CD4-positive, alpha-beta memory T cell (primary cell): ENCODE data around the gene MMP7. TPM values are rescaled to one million over a fixed set of nuclear protein-coding genes. Genes with fewer than 3 reads are reported as not detected.
"Not testable (repeated sequence)": the region's sequence is repeated elsewhere in the genome, so short reads cannot be mapped to it uniquely, and the experiment has no call there.

Experiments used
- CTCF ChIA-PET: fragments of 350-600 bp; sonication (Branson Sonifier 250); formaldehyde crosslinking; loops from one replicate; lab custom pipeline; 2021; ENCODE audit warnings: inconsistent platforms; ENCODE audit not compliant: partially characterized antibody; lab: Charles Lee
- POLR2A ChIA-PET: fragments of 350-600 bp; sonication (Branson Sonifier 250); formaldehyde crosslinking; loops from one replicate; lab custom pipeline; 2021; ENCODE audit not compliant: partially characterized antibody; lab: Charles Lee
- DNase-seq, 5 donors: peaks; one replicate each; pipeline versions ENCODE4 v3.0.0 to v3.0.0-alpha.2; 2020 to 2022; ENCODE audit warnings: mixed read lengths in 1 of 5
- H3K27ac ChIP-seq: one replicate; pipeline ENCODE4 v1.7.0; 2013; ENCODE audit warnings: low read depth, low read length
- H3K27me3 ChIP-seq: 2 replicates; pipeline ENCODE4 v1.7.0; 2013; ENCODE audit warnings: mild to moderate bottlenecking, low read length, moderate library complexity; ENCODE audit not compliant: insufficient read depth
- H3K36me3 ChIP-seq: 2 replicates; pipeline ENCODE4 v1.7.0; 2013; ENCODE audit warnings: mild to moderate bottlenecking, low read length, moderate library complexity; ENCODE audit not compliant: insufficient read depth
- H3K4me1 ChIP-seq: 2 replicates; pipeline ENCODE4 v1.7.0; 2013; ENCODE audit warnings: mild to moderate bottlenecking, low read length, moderate library complexity; ENCODE audit not compliant: insufficient read depth
- H3K4me3 ChIP-seq, 2 donors: one replicate each; pipeline ENCODE4 v1.7.0; 2013; ENCODE audit warnings: low read length in 2 of 2, mild to moderate bottlenecking in 1 of 2
- H3K9me3 ChIP-seq, 2 donors: one replicate each; pipeline ENCODE4 v1.7.0; 2013; ENCODE audit warnings: low read length in 2 of 2, control low read depth in 1 of 2; ENCODE audit not compliant: control insufficient read depth in 1 of 2
- H3K27ac Mint-ChIP-seq, 7 donors: one replicate each; pipeline ENCODE4 v1.8.0; 2020 to 2021; ENCODE audit warnings: mixed read lengths in 7 of 7, mild to moderate bottlenecking in 6 of 7, inconsistent platforms in 3 of 7, moderate library complexity in 3 of 7
- H3K27me3 Mint-ChIP-seq, 2 donors: one replicate each; pipeline ENCODE4 v1.8.0; 2020 to 2021; ENCODE audit warnings: mixed read lengths in 2 of 2
- H3K36me3 Mint-ChIP-seq, 2 donors: one replicate each; pipeline ENCODE4 v1.8.0; 2020 to 2021; ENCODE audit warnings: mixed read lengths in 2 of 2, inconsistent platforms in 1 of 2, mild to moderate bottlenecking in 1 of 2
- H3K4me1 Mint-ChIP-seq, 4 donors: one replicate each; pipeline ENCODE4 v1.8.0; 2020 to 2021; ENCODE audit warnings: mixed read lengths in 4 of 4, mild to moderate bottlenecking in 1 of 4
- H3K4me3 Mint-ChIP-seq, 8 donors: one replicate each; pipeline ENCODE4 v1.8.0; 2020 to 2021; ENCODE audit warnings: mixed read lengths in 8 of 8, mild to moderate bottlenecking in 7 of 8, moderate library complexity in 6 of 8, inconsistent platforms in 3 of 8
- H3K9me3 Mint-ChIP-seq, 8 donors: one replicate each; pipeline ENCODE4 v1.8.0; 2020 to 2021; ENCODE audit warnings: mixed read lengths in 8 of 8, mild to moderate bottlenecking in 5 of 8, inconsistent platforms in 3 of 8, moderate library complexity in 1 of 8
- intact Hi-C: fragments of 100-400 bp; cut with micrococcal nuclease; formaldehyde crosslinking; loops from one replicate; pipeline ENCODE4 v1.15.1; 2023
- polyA plus RNA-seq, 2 donors: library from polyadenylated mRNA; unstranded; fragments of 300-500 nt; fragmentation: Illumina TruSeq; gene quantifications; one replicate each; pipeline ENCODE4 v1.2.3, GENCODE V29; 2021
- total RNA-seq, 2 experiments: library from RNA; stranded (reverse); gene quantifications; one replicate each; pipeline ENCODE4 v1.2.3, GENCODE V29; 2021

MMP7 gene
- total and polyA plus RNA-seq, 4 experiments from 2014 or later, result not detected

DNA sequence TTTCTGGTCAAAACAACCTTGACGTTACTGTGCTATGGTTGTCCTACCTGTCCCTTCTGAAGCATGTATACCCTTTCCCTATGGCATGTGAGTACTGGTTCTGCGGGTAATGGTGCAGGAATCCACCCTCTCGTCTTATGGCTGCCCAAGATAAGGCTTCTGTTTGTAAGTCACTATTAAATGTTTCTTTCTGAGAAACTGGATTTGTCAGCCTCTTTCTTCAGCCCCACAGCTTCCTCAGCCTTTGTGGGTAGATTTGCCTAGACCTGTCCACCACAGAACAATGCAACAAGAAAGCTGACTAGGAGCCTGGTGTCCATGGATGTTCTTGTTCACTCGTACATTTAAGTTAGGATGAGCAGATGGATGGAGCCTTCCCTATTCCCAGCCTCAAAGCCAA, 14.4 kb downstream of the MMP7 start:
- intact Hi-C loops, result no loop called here
- no peaks in the 10 kb centered on the region for H3K4me1 Mint-ChIP-seq
- CTCF ChIA-PET, result no interaction called here
- DNase-seq, result no peak
- H3K27me3 Mint-ChIP-seq, result peaks cover 8 to 9% of the 10 kb centered on the region in 2 donors
- Histone ChIP-seq H3K27me3 (no peaks in the 10 kb centered on the region), H3K9me3 (no peaks in the 10 kb centered on the region), H3K4me3 (no peak overlapping the region), H3K4me1 (no peaks in the 10 kb centered on the region), H3K27ac (no peak overlapping the region), H3K36me3 (no peaks in the 10 kb centered on the region)
- no peaks in the 10 kb centered on the region for H3K36me3 Mint-ChIP-seq
- peaks cover 0 to 2% (median 0%) of the 10 kb centered on the region in 8 donors for H3K9me3 Mint-ChIP-seq
- H3K4me3 Mint-ChIP-seq, result no peak overlapping the region
- POLR2A ChIA-PET, result no interaction called here
- no peak overlapping the region for H3K27ac Mint-ChIP-seq

DNA sequence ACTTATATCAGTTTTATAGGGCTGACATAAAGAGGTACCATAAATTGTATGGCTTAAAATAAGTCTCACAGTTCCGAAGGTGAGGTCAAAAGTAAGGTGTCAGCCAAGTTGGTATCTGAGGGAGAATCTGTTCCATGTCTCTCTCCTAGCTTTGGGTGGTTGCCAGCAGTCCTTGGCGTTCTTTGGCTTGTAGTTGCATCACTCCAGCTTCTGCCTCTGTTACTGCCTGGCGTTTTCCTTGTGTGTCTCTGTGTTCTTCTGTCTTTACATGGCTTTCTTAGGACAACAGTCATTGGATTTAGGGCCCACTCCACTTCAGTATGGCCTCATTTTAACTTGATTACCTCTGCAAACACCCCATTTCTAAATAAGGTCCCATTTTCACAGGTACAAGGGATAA, 16.7 kb downstream of the MMP7 start:
- no peaks in the 10 kb centered on the region for H3K27me3 Mint-ChIP-seq
- no peak overlapping the region for H3K4me3 Mint-ChIP-seq
- no peaks in the 10 kb centered on the region for H3K4me1 Mint-ChIP-seq
- Histone ChIP-seq H3K27ac (no peak overlapping the region), H3K4me1 (no peaks in the 10 kb centered on the region), H3K36me3 (no peaks in the 10 kb centered on the region), H3K27me3 (no peaks in the 10 kb centered on the region), H3K9me3 (no peaks in the 10 kb centered on the region), H3K4me3 (no peak overlapping the region)
- no peaks in the 10 kb centered on the region for H3K36me3 Mint-ChIP-seq
- intact Hi-C loops, result no loop called here
- no peak overlapping the region for H3K27ac Mint-ChIP-seq
- POLR2A ChIA-PET, result no interaction called here
- H3K9me3 Mint-ChIP-seq, result peaks cover 0 to 2% (median 0%) of the 10 kb centered on the region in 8 donors
- DNase-seq, result no peak
- CTCF ChIA-PET, result interaction anchor here (1.0 kb wide), 2 partner anchors 12 to 45 kb away, joined by 3 read pairs; no protein-coding TSS in a partner anchor

DNA sequence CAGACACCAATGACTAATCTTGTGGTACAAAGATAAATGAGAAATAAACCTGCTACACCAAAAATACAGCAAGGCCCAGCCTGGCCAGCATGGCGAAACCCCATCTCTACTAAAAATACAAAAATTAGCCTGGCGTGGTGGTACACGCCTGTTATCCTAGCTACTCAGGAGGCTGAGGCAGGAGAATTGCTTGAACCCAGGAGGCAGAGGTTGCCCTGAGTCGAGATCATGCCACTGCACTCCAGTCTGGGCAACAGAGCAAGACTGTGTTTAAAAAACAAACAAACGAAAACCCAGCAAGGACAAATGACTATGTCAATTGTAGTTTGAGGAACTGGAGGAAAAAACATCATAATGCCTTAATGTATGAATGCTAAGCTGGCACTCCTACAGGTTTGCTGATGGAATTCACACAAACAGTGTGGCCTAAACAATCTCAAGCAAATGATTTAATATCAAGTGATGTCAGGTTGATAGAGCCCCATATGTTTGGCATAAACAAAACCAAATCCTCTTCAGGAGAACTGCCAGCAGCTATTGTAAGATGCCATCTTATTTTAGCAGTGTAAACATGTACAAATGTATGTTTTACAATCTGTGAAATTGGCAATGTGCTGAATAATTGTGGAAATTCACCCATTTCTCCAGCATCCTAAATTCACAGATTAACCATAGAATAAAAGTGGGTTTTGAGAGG, 20.0 kb downstream of the MMP7 start:
- CTCF ChIA-PET, result interaction anchor here (1.4 kb wide), 1 partner anchor 120 kb away, joined by 4 read pairs; no protein-coding TSS in a partner anchor
- Histone ChIP-seq H3K27me3 (no peaks in the 10 kb centered on the region), H3K9me3 (no peaks in the 10 kb centered on the region), H3K36me3 (no peaks in the 10 kb centered on the region), H3K4me1 (no peaks in the 10 kb centered on the region), H3K4me3 (no peak overlapping the region), H3K27ac (no peak overlapping the region)
- Mint-ChIP-seq H3K36me3 (no peaks in the 10 kb centered on the region), H3K9me3 (no peaks in the 10 kb centered on the region), H3K4me3 (no peak overlapping the region), H3K4me1 (peaks cover 0 to 2% (median 0%) of the 10 kb centered on the region in 4 donors), H3K27me3 (peaks cover 2 to 5% of the 10 kb centered on the region in 2 donors), H3K27ac (no peak overlapping the region)
- intact Hi-C loops, result no loop called here
- POLR2A ChIA-PET, result no interaction called here
- DNase-seq, result no peak

DNA sequence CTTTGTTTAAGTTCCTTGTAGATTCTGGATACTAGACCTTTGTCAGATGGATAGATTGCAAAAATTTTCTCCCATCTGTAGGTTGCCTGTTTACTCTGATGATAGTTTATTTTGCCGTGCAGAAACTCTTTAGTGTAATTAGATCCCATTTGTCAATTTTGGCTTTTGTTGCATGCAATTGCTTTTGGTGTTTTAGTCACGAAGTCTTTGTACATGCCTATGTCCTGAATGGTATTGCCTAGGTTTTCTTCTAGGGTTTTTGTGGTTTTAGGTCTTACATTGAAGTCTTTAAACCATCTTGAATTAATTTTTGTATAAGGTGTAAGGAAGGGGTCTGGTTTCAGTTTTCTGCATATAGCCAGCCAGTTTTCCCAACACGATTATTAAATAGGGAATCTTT, 27.7 kb downstream of the MMP7 start:
- H3K27me3 ChIP-seq, H3K4me3 ChIP-seq, DNase-seq, H3K9me3 ChIP-seq, H3K4me3 Mint-ChIP-seq, CTCF ChIA-PET, H3K9me3 Mint-ChIP-seq, H3K4me1 Mint-ChIP-seq, H3K27ac ChIP-seq, H3K4me1 ChIP-seq, H3K36me3 Mint-ChIP-seq, H3K27me3 Mint-ChIP-seq, H3K36me3 ChIP-seq, H3K27ac Mint-ChIP-seq, intact Hi-C loops, POLR2A ChIA-PET: not testable (repeated sequence)

DNA sequence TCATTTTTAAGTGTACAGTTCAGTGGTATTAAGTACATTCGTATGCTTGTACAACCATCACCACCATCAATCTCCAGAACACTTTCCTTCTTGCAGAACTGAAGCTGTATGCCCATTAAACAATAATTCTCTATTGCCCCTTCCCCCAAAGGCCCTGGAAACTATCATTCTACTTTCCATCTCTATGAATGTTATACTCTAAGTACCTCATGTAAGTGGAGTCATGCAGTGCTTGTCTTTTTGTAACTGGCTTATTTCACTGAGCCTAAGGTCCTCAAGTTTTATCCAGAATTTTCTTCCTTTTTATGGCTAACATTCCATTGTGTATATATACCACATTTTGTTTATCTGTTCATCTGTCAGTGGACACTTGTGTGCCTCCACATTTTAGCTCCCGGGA, 29.7 kb downstream of the MMP7 start:
- H3K9me3 Mint-ChIP-seq, result no peaks in the 10 kb centered on the region
- no peak overlapping the region for H3K4me3 Mint-ChIP-seq
- Histone ChIP-seq H3K27ac (no peak overlapping the region), H3K4me1 (no peaks in the 10 kb centered on the region), H3K27me3 (peaks cover 4% of the 10 kb centered on the region), H3K9me3 (no peaks in the 10 kb centered on the region), H3K4me3 (no peak overlapping the region), H3K36me3 (no peaks in the 10 kb centered on the region)
- no peaks in the 10 kb centered on the region for H3K4me1 Mint-ChIP-seq
- intact Hi-C loops, result no loop called here
- peak overlapping the region in 1 of 7 donors; percentile 65 for H3K27ac Mint-ChIP-seq
- ChIA-PET POLR2A (no interaction called here), CTCF (interaction anchor here (0.5 to 3.4 kb wide), 2 partner anchors 159 to 250 kb away, joined by 3 to 15 read pairs; no protein-coding TSS in a partner anchor)
- no peaks in the 10 kb centered on the region for H3K36me3 Mint-ChIP-seq
- DNase-seq, result no peak
- H3K27me3 Mint-ChIP-seq, result peaks cover 2% of the 10 kb centered on the region in 2 donors

DNA sequence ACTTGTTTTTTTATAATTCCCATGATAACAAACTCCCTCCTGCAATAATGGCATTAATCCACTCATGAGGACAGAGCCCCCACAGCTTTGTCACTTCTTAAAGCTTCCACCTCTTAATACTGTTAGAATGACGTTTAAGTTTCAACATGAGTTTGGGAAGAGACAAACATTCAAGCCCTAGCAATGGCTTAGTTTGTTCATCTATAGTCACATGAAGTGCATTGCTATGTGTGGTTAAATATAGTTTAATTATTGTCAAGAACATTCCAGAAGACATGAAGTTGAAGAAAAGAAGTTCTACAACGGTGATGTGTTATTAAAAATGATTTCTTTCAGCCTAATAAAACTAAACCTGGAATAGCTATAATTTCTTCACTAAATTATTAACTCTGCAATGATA, 30.6 kb downstream of the MMP7 start:
- H3K27me3 Mint-ChIP-seq, result peaks cover 5 to 7% of the 10 kb centered on the region in 2 donors
- CTCF ChIA-PET, result interaction anchor here (0.7 to 3.4 kb wide), 9 partner anchors 77 to 211 kb away, joined by 3 to 22 read pairs (median 5); no protein-coding TSS in a partner anchor
- H3K9me3 Mint-ChIP-seq, result no peaks in the 10 kb centered on the region
- peaks cover 4% of the 10 kb centered on the region for H3K4me1 ChIP-seq
- H3K36me3 ChIP-seq, result no peaks in the 10 kb centered on the region
- no peak overlapping the region for H3K27ac Mint-ChIP-seq
- H3K4me1 Mint-ChIP-seq, result peaks cover 0 to 7% (median 5%) of the 10 kb centered on the region in 4 donors
- no peak overlapping the region for H3K4me3 ChIP-seq
- DNase-seq, result no peak
- H3K4me3 Mint-ChIP-seq, result no peak overlapping the region
- POLR2A ChIA-PET, result no interaction called here
- H3K36me3 Mint-ChIP-seq, result no peaks in the 10 kb centered on the region
- H3K9me3 ChIP-seq, result no peaks in the 10 kb centered on the region
- intact Hi-C loops, result no loop called here
- peaks cover 4% of the 10 kb centered on the region for H3K27me3 ChIP-seq
- H3K27ac ChIP-seq, result no peak overlapping the region

DNA sequence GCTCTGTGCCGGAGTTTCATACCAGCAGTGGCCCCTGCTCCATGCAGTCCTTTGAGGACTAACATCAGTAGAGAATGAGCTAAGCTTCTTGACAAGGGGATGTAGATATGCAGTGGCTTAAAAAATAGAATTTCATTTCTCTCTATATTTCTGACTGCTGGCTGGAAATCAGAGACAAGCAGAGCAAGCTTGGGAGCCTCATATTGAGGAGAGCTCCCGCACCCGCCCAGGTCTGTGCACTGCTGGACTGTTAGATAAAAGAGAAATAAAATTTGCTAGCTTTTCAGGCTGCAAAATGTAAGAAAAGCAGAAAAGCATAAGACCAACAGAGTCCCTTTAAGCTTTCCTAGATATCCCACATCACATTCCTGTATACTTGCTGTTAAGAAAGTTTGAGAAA, 31.4 kb downstream of the MMP7 start:
- Mint-ChIP-seq H3K4me3 (no peak overlapping the region), H3K9me3 (no peaks in the 10 kb centered on the region), H3K4me1 (peaks cover 0 to 7% (median 5%) of the 10 kb centered on the region in 4 donors), H3K36me3 (no peaks in the 10 kb centered on the region), H3K27ac (peak overlapping the region in 1 of 7 donors; percentile 15), H3K27me3 (peaks cover 5 to 7% of the 10 kb centered on the region in 2 donors)
- Histone ChIP-seq H3K4me3 (no peak overlapping the region), H3K27me3 (peaks cover 4% of the 10 kb centered on the region), H3K36me3 (no peaks in the 10 kb centered on the region), H3K9me3 (no peaks in the 10 kb centered on the region), H3K27ac (no peak overlapping the region), H3K4me1 (peaks cover 4% of the 10 kb centered on the region)
- no peak for DNase-seq
- intact Hi-C loops, result no loop called here
- POLR2A ChIA-PET, result interaction anchor here (0.7 kb wide), 1 partner anchor 92 kb away, joined by 3 read pairs; no protein-coding TSS in a partner anchor
- CTCF ChIA-PET, result interaction anchor here (0.6 to 3.4 kb wide), 13 partner anchors 9 to 211 kb away, joined by 3 to 22 read pairs (median 4); no protein-coding TSS in a partner anchor
